GM12878 (cell line): ENCODE measurements around the gene ELAVL3. TPM values are rescaled to one million over a fixed set of nuclear protein-coding genes. Genes with fewer than 3 reads are reported as not detected.

ENCODE experiments used
- BACH1 ChIP-seq: fragments of 450-650 bp; IDR thresholded peaks from 2 replicates; pipeline ENCODE4 v1.6.1; 2017; ENCODE audit warnings: mild to moderate bottlenecking, borderline replicate concordance
- MLLT1 ChIP-seq: fragments of 450-650 bp; IDR thresholded peaks from 2 replicates; pipeline ENCODE4 v1.6.1; 2016; ENCODE audit warnings: mild to moderate bottlenecking
- NFXL1 ChIP-seq: fragments of 450-650 bp; IDR thresholded peaks from 2 replicates; pipeline ENCODE4 v1.6.1; 2017; ENCODE audit warnings: antibody characterized with exemption, mild to moderate bottlenecking, borderline replicate concordance
- NR2C1 ChIP-seq: fragments of 450-650 bp; IDR thresholded peaks from 2 replicates; pipeline ENCODE4 v1.6.1; 2017; ENCODE audit warnings: antibody characterized with exemption, mild to moderate bottlenecking, moderate library complexity
- NR2C2 ChIP-seq: IDR thresholded peaks from 2 replicates; pipeline ENCODE4 v1.6.1; 2011; ENCODE audit warnings: borderline replicate concordance, low read depth; ENCODE audit not compliant: control insufficient read depth, insufficient read length
- PAX5 ChIP-seq: IDR thresholded peaks from 2 replicates; pipeline ENCODE4 v1.6.1; 2011; ENCODE audit warnings: low read depth, low read length, borderline replicate concordance
- POLR2AphosphoS2 ChIP-seq: IDR thresholded peaks from 2 replicates; pipeline ENCODE4 v1.6.1; 2011; ENCODE audit warnings: low read depth, mild to moderate bottlenecking, low read length, improper control_type of control experiment, moderate library complexity
- RB1 ChIP-seq: fragments of 450-650 bp; formaldehyde crosslinking; IDR thresholded peaks from 2 replicates; pipeline ENCODE4 v1.6.1; 2017; ENCODE audit warnings: mild to moderate bottlenecking, borderline replicate concordance
- RELA ChIP-seq: fragments of 450-650 bp; IDR thresholded peaks from 2 replicates; pipeline ENCODE4 v1.8.0; 2014; ENCODE audit warnings: borderline replicate concordance; ENCODE audit not compliant: partially characterized antibody
- SMAD5 ChIP-seq: IDR thresholded peaks from 2 replicates; pipeline ENCODE4 v1.6.1; 2016; ENCODE audit warnings: antibody characterized with exemption, low read depth
- STAT3 ChIP-seq: IDR thresholded peaks from 2 replicates; pipeline ENCODE4 v1.6.1; 2011; ENCODE audit warnings: low read depth, low read length, improper control_type of control experiment
- TBL1XR1 ChIP-seq: IDR thresholded peaks from 2 replicates; pipeline ENCODE4 v1.6.1; 2012; ENCODE audit warnings: low read depth, low read length, improper control_type of control experiment
- ZBTB40 ChIP-seq: fragments of 450-650 bp; IDR thresholded peaks from 2 replicates; pipeline ENCODE4 v1.6.1; 2016; ENCODE audit warnings: mild to moderate bottlenecking, moderate library complexity, borderline replicate concordance
- ZNF24 ChIP-seq: fragments of 450-650 bp; IDR thresholded peaks from 2 replicates; pipeline ENCODE4 v1.6.1; 2017; ENCODE audit warnings: antibody characterized with exemption, mild to moderate bottlenecking
- polyA plus RNA-seq, 11 experiments: library from polyadenylated mRNA; depleted of rRNA in 4 of 11; unstranded in 6 of 11; stranded (reverse) in 5 of 11; fragments of >200 nt; fragmentation: Nextera tagmentation in 4 of 11; fragmentation: Illumina TruSeq in 1 of 11; extraction: Ambion mirVana in 4 of 11; extraction: Trizol in 1 of 11; gene quantifications; 1 replicate in 1 of 11; 2 replicates in 10 of 11; pipeline versions ENCODE4 v1.2.1 to v1.2.3, GENCODE V29; 2011 to 2016; ENCODE audit warnings: inconsistent platforms in 2 of 11, missing spikeins in 2 of 11, low read depth in 1 of 11
- total RNA-seq, 4 experiments: library from RNA; depleted of rRNA in 3 of 4; stranded (reverse); fragments of >200 nt in 3 of 4; fragmentation: Illumina TruSeq in 1 of 4; extraction: Trizol in 1 of 4; gene quantifications; 2 replicates each; pipeline versions ENCODE4 v1.2.1 to v1.2.3, GENCODE V29; 2013 to 2021
- TF ChIP-seq, protein P1 (sequence below): fragments of 450-650 bp; IDR thresholded peaks from 2 replicates; pipeline ENCODE4 v1.6.1; 2018; ENCODE audit warnings: borderline replicate concordance, mild to moderate bottlenecking; ENCODE audit not compliant: partially characterized antibody
- TF ChIP-seq, protein P2 (sequence below): IDR thresholded peaks from 2 replicates; pipeline ENCODE4 v1.6.1; 2011; ENCODE audit warnings: borderline replicate concordance, low read depth, mild to moderate bottlenecking, moderate library complexity, mixed read lengths, low read length; ENCODE audit not compliant: insufficient read depth; ENCODE audit errors: extremely low read length

ELAVL3 gene
- total and polyA plus RNA-seq, 10 of the 15 experiments (the other 5 are each of a cell fraction or from before 2014, with no cell fraction given), result under 0.01 to 0.05 (median 0.01) TPM; not detected in 7

- TF ChIP-seq ZBTB40 (peak; percentile 97), MLLT1 (peak; percentile 86), TBL1XR1 (peak; percentile 68; the same call in 1 of the 2 replicates), POLR2AphosphoS2 (peak; percentile 53; the same call in 1 of the 2 replicates), STAT3 (no peak), ZNF24 (no peak), NR2C1 (peak; percentile 94), RELA (peak; percentile 97), RB1 (peak; percentile 90; the same call in 1 of the 2 replicates), NFXL1 (no peak), PAX5 (0 out of 2 replicates have a peak, but pooled peaks have one; percentile 14), NR2C2 (no peak), SMAD5 (peak; percentile 81), BACH1 (no peak; the same call in 1 of the 2 replicates)
- TF ChIP-seq, protein P1, sequence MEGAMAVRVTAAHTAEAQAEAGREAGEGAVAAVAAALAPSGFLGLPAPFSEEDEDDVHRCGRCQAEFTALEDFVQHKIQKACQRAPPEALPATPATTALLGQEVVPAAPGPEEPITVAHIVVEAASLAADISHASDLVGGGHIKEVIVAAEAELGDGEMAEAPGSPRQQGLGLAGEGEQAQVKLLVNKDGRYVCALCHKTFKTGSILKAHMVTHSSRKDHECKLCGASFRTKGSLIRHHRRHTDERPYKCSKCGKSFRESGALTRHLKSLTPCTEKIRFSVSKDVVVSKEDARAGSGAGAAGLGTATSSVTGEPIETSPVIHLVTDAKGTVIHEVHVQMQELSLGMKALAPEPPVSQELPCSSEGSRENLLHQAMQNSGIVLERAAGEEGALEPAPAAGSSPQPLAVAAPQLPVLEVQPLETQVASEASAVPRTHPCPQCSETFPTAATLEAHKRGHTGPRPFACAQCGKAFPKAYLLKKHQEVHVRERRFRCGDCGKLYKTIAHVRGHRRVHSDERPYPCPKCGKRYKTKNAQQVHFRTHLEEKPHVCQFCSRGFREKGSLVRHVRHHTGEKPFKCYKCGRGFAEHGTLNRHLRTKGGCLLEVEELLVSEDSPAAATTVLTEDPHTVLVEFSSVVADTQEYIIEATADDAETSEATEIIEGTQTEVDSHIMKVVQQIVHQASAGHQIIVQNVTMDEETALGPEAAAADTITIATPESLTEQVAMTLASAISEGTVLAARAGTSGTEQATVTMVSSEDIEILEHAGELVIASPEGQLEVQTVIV, result peak; percentile 64
- TF ChIP-seq, protein P2, sequence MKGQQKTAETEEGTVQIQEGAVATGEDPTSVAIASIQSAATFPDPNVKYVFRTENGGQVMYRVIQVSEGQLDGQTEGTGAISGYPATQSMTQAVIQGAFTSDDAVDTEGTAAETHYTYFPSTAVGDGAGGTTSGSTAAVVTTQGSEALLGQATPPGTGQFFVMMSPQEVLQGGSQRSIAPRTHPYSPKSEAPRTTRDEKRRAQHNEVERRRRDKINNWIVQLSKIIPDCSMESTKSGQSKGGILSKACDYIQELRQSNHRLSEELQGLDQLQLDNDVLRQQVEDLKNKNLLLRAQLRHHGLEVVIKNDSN, result peak; percentile 90
Measured at GRCh38 chr19:11435057-11435832, 45.6 kb downstream of the ELAVL3 start, which contains the start of the genes ODAD3 and PRKCSH (continued).
